Smooth muscle cell (in vitro differentiated cells): ENCODE data around the gene RAPH1. TPM values are rescaled to one million over a fixed set of nuclear protein-coding genes. Genes with fewer than 3 reads are reported as not detected.

Experiments used
- DNase-seq: peaks from one replicate; lab custom pipeline; 2025; ENCODE audit not compliant: unreplicated experiment; lab: John Stamatoyannopoulos, UW
- H2AFZ ChIP-seq: fragments of 200-600 bp; sonication (generic); 2 replicates; pipeline ENCODE4 v1.6.0; 2016; ENCODE audit warnings: antibody characterized with exemption, low read depth, mild to moderate bottlenecking
- H3F3A ChIP-seq: fragments of 200-600 bp; sonication (generic); 2 replicates; pipeline ENCODE4 v1.6.0; 2017; ENCODE audit warnings: antibody characterized with exemption, low read depth
- H3K27ac ChIP-seq: fragments of 200-600 bp; sonication (generic); 2 replicates; pipeline ENCODE4 v1.5.1; 2016; ENCODE audit warnings: low read depth, mild to moderate bottlenecking
- H3K27me3 ChIP-seq: fragments of 200-600 bp; sonication (generic); 2 replicates; pipeline ENCODE4 v1.6.1; 2016; ENCODE audit warnings: low read depth, mild to moderate bottlenecking
- H3K36me3 ChIP-seq: fragments of 200-600 bp; sonication (generic); 2 replicates; pipeline ENCODE4 v1.5.1; 2016; ENCODE audit warnings: low read depth
- H3K4me1 ChIP-seq: fragments of 200-600 bp; sonication (generic); 2 replicates; pipeline ENCODE4 v1.5.1; 2016; ENCODE audit warnings: low read depth
- H3K4me2 ChIP-seq: fragments of 200-600 bp; sonication (generic); 2 replicates; pipeline ENCODE4 v1.6.0; 2016; ENCODE audit warnings: mild to moderate bottlenecking
- H3K4me3 ChIP-seq: fragments of 200-600 bp; sonication (generic); 2 replicates; pipeline ENCODE4 v1.5.1; 2016; ENCODE audit warnings: mild to moderate bottlenecking
- H3K79me2 ChIP-seq: fragments of 200-600 bp; sonication (generic); 2 replicates; pipeline ENCODE4 v1.6.0; 2016; ENCODE audit warnings: low read depth, mild to moderate bottlenecking
- H3K9ac ChIP-seq: fragments of 200-600 bp; sonication (generic); 2 replicates; pipeline ENCODE4 v1.6.0; 2016; ENCODE audit warnings: low read depth
- H3K9me3 ChIP-seq: fragments of 200-600 bp; sonication (generic); replicated peaks from 2 replicates; pipeline ENCODE4 v1.5.1; 2016; ENCODE audit warnings: low read depth
- H4K20me1 ChIP-seq: fragments of 200-600 bp; sonication (generic); 2 replicates; pipeline ENCODE4 v1.6.0; 2016; ENCODE audit warnings: low read depth
- WGBS: methylation state at CpG from one replicate; pipeline ENCODE4 v1.1.7; 2016; ENCODE audit warnings: low lambda C conversion rate; 5-methylcytosine and 5-hydroxymethylcytosine counted together
- polyA plus RNA-seq: library from polyadenylated mRNA; unstranded; fragments of >200 nt; fragmentation: Nextera tagmentation; extraction: Ambion mirVana; gene quantifications from 2 replicates; pipeline ENCODE4 v1.2.1, GENCODE V29; 2016
- total RNA-seq: library from RNA; depleted of rRNA; stranded (reverse); fragments of >200 nt; gene quantifications from 2 replicates; pipeline ENCODE4 v1.2.3, GENCODE V29; 2014
- TF ChIP-seq, protein P1 (sequence below): fragments of 200-600 bp; sonication (generic); IDR thresholded peaks from 2 replicates; pipeline ENCODE4 v1.5.1; 2017; ENCODE audit warnings: borderline replicate concordance, mild to moderate bottlenecking, antibody characterized with exemption; ENCODE audit not compliant: insufficient read depth, poor library complexity, severe bottlenecking

RAPH1 gene
- total and polyA plus RNA-seq, 2 experiments from 2014 or later, result 8.5 to 22.3 TPM

- Histone ChIP-seq H2AFZ (no peak overlapping the region), H3K27ac (no peak overlapping the region), H3K4me3 (no peak overlapping the region), H3K36me3 (peaks cover 21% of the 10 kb centered on the region), H3K4me1 (peaks cover 3% of the 10 kb centered on the region), H3K27me3 (no peaks in the 10 kb centered on the region), H3F3A (peaks cover 3% of the 10 kb centered on the region), H3K79me2 (no peaks in the 10 kb centered on the region), H4K20me1 (no peaks in the 10 kb centered on the region), H3K4me2 (no peak overlapping the region), H3K9ac (no peak overlapping the region), H3K9me3 (no peaks in the 10 kb centered on the region)
- WGBS, result 97% methylated on average over 3 of the region's 3 CpGs
- TF ChIP-seq, protein P1, sequence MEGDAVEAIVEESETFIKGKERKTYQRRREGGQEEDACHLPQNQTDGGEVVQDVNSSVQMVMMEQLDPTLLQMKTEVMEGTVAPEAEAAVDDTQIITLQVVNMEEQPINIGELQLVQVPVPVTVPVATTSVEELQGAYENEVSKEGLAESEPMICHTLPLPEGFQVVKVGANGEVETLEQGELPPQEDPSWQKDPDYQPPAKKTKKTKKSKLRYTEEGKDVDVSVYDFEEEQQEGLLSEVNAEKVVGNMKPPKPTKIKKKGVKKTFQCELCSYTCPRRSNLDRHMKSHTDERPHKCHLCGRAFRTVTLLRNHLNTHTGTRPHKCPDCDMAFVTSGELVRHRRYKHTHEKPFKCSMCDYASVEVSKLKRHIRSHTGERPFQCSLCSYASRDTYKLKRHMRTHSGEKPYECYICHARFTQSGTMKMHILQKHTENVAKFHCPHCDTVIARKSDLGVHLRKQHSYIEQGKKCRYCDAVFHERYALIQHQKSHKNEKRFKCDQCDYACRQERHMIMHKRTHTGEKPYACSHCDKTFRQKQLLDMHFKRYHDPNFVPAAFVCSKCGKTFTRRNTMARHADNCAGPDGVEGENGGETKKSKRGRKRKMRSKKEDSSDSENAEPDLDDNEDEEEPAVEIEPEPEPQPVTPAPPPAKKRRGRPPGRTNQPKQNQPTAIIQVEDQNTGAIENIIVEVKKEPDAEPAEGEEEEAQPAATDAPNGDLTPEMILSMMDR, result no peak
- DNase-seq, result no peak
Measured at GRCh38 chr2:203446780-203447179, 88.3 kb downstream of the RAPH1 start.

DNA sequence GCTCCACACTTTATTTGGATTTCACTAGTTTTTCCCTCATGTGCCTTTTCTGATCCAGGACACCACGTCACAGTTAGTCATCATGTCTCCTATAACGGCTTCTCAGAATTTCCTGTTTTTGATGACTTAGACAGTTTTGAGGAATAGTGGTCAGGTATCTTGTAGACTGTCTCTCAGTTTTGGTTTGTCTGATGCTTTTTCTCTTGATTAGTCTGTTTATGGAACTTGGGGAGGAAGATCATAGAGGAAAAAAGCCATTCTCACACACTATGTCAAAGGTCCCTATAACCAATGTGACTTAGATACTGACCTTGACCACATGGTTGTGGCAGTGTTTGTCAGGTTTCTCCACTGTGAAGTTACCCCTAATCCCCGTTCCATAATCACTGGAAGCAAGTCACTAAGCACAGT, 89.0 kb downstream of the RAPH1 start:
- H3K27me3 ChIP-seq, result no peaks in the 10 kb centered on the region
- peaks cover 21% of the 10 kb centered on the region for H3K36me3 ChIP-seq
- H4K20me1 ChIP-seq, result no peaks in the 10 kb centered on the region
- no peak overlapping the region for H3K4me2 ChIP-seq
- peaks cover 6% of the 10 kb centered on the region for H3F3A ChIP-seq
- no peaks in the 10 kb centered on the region for H3K79me2 ChIP-seq
- H3K4me3 ChIP-seq, result no peak overlapping the region
- H3K4me1 ChIP-seq, result no peaks in the 10 kb centered on the region
- TF ChIP-seq, protein P1, result no peak
- H3K27ac ChIP-seq, result peak overlapping the region; percentile 35
- 71% methylated on average over 3 of the region's 3 CpGs for WGBS
- no peak for DNase-seq
- no peak overlapping the region for H2AFZ ChIP-seq
- no peak overlapping the region for H3K9ac ChIP-seq
- no peaks in the 10 kb centered on the region for H3K9me3 ChIP-seq

DNA sequence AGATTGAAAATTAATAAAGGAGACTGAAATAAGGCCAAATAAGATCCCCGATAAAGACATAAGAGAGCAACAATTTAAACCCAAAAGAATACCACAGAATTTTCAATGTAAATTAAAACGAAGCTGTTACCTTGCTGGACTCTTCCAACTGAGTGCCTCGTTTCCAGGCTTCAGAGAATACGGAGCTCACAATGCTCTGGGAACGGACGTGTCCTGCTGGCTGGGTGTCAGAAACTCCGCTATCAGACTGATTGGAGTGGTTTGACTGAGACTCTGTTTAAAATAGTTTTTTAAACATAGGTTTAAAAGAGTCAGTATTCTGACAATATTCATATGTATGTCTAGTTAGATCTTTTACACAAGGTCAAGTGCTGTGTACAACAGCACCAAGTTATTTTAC, 90.4 kb downstream of the RAPH1 start:
- Histone ChIP-seq H3K27ac (no peak overlapping the region), H3F3A (peaks cover 6% of the 10 kb centered on the region), H3K36me3 (peaks cover 21% of the 10 kb centered on the region), H3K4me2 (no peak overlapping the region), H3K4me3 (no peak overlapping the region), H3K4me1 (no peaks in the 10 kb centered on the region), H2AFZ (no peak overlapping the region), H3K79me2 (no peaks in the 10 kb centered on the region), H4K20me1 (no peaks in the 10 kb centered on the region), H3K9ac (no peak overlapping the region), H3K9me3 (no peaks in the 10 kb centered on the region), H3K27me3 (no peaks in the 10 kb centered on the region)
- no peak for DNase-seq
- TF ChIP-seq, protein P1, result no peak
- WGBS, result 94% methylated on average over 7 of the region's 7 CpGs

DNA sequence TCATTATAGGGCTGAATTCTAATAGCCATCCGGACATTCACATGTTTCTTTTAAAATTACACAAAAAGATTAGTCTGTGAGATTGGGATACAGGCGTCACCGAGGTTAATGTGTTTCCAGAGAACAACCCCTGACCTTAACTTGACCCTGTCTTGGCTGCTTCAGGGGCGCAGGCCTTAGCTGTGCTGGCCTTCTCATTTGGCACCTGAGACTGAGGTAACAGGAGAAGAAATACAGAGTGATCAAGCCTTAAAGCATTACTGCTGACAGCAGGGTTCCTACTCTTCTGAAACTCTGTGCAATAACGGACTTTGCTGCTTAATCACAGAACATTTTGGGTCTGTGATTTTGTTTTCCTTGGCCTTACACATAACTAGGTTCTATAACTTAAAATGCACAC, 92.6 kb downstream of the RAPH1 start:
- no peak for DNase-seq
- H3K36me3 ChIP-seq, result peaks cover 6% of the 10 kb centered on the region
- no peaks in the 10 kb centered on the region for H3K9me3 ChIP-seq
- no peak overlapping the region for H3K4me2 ChIP-seq
- no peak overlapping the region for H3K27ac ChIP-seq
- no peak overlapping the region for H3K4me3 ChIP-seq
- WGBS, result 93% methylated on average over 5 of the region's 5 CpGs
- no peaks in the 10 kb centered on the region for H3K27me3 ChIP-seq
- no peak overlapping the region for H3K9ac ChIP-seq
- TF ChIP-seq, protein P1, result no peak
- peaks cover 6% of the 10 kb centered on the region for H3K79me2 ChIP-seq
- H3F3A ChIP-seq, result peaks cover 13% of the 10 kb centered on the region
- no peaks in the 10 kb centered on the region for H3K4me1 ChIP-seq
- no peak overlapping the region for H2AFZ ChIP-seq
- peaks cover 16% of the 10 kb centered on the region for H4K20me1 ChIP-seq
